Ovary (tissue), 3 donors: ENCODE data around the gene ASPSCR1.

Source experiments
- POLR2A ChIP-seq: fragments of 450-650 bp; IDR thresholded peaks from one replicate; pipeline ENCODE4 v1.6.1; 2017; ENCODE audit warnings: antibody characterized with exemption, mild to moderate bottlenecking, moderate library complexity
- TF ChIP-seq, protein P1 (sequence below), 3 donors: fragments of 450-650 bp in 2 of 3; fragments of 200-600 bp in 1 of 3; IDR thresholded peaks; one replicate each; pipeline versions ENCODE4 v1.5.1 to v1.8.0; 2016 to 2022; ENCODE audit warnings: antibody characterized with exemption in 3 of 3, mild to moderate bottlenecking in 1 of 3
- donor health status: DM: no; HTN: no; CAD: no.

DNA sequence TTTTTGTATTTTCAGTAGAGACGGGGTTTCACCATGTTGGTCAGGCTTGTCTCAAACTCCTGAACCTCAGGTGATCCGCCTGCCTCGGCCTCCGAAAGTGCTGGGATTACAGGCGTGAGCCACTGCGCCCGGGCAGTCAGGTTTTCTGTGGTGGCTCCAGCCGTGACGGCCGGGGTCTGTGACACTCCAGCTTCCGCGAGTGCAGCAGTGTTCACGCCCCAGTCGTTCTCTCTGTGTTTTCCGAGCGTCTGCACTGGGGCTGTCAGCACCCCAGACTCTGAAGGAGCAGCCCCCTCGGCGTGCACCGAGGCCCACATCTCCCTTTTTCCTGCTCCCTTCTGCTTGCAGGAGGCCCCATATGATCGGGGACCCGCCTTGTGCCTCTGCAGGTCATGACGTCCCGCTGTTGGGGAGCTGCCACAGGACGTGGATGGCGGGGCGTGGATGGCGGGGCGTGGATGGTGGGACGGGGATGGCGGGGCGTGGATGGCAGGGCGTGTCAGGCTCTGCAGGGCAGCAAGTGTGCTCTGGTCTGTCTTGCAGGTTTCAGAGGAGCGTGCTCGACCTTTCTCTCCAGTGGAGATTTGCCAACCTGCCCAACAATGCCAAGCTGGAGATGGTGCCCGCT is 5.7 kb downstream of the ASPSCR1 start:
- TF ChIP-seq, protein P1, sequence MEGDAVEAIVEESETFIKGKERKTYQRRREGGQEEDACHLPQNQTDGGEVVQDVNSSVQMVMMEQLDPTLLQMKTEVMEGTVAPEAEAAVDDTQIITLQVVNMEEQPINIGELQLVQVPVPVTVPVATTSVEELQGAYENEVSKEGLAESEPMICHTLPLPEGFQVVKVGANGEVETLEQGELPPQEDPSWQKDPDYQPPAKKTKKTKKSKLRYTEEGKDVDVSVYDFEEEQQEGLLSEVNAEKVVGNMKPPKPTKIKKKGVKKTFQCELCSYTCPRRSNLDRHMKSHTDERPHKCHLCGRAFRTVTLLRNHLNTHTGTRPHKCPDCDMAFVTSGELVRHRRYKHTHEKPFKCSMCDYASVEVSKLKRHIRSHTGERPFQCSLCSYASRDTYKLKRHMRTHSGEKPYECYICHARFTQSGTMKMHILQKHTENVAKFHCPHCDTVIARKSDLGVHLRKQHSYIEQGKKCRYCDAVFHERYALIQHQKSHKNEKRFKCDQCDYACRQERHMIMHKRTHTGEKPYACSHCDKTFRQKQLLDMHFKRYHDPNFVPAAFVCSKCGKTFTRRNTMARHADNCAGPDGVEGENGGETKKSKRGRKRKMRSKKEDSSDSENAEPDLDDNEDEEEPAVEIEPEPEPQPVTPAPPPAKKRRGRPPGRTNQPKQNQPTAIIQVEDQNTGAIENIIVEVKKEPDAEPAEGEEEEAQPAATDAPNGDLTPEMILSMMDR (IDR thresholded peaks at IDR 0.05) = no peak
- TF ChIP-seq POLR2A = no peak
